ENCODE results near the gene ALPI. TPM values are rescaled to one million over a fixed set of nuclear protein-coding genes. Genes with fewer than 3 reads are reported as not detected.
"Not testable (repeated sequence)": the region's sequence is repeated elsewhere in the genome, so short reads cannot be mapped to it uniquely, and the experiment has no call there.

The ALPI gene
- total and polyA plus RNA-seq, 2 donors (not counting 1 experiment from before 2014, with no cell fraction given), result not detected

GRCh38 chr2:232423407-232423806 is 32.5 kb upstream of the ALPI start:
- H3K9me3 ChIP-seq (ENCODE audit: control insufficient read depth, insufficient read depth, low read depth, low read length); H3K4me3 ChIP-seq (replicated peaks in 1 of 4; ENCODE audit: control extremely low read depth in 1 of 4, insufficient read depth in 1 of 4, low read depth in 3 of 4, low read length in 4 of 4); H3K27ac ChIP-seq (ENCODE audit: insufficient read depth, low read length); DNase-seq (ENCODE audit: low read depth in 2 of 2); H3K9ac ChIP-seq (ENCODE audit: insufficient read depth, low read length); H3K4me2 ChIP-seq (ENCODE audit: extremely low read depth, insufficient read depth, low read length); H3K36me3 ChIP-seq (ENCODE audit: control insufficient read depth, insufficient read depth, low read length); H2AFZ ChIP-seq (ENCODE audit: low read length); H3K4me1 ChIP-seq (ENCODE audit: control insufficient read depth, extremely low read depth, insufficient read depth, low read length); H3K79me2 ChIP-seq (ENCODE audit: control insufficient read depth, insufficient read depth, low read length); H4K20me1 ChIP-seq (ENCODE audit: control insufficient read depth, extremely low read depth, insufficient read depth, low read length): not testable (repeated sequence)
- H3K27me3 ChIP-seq (ENCODE audit: control insufficient read depth, insufficient read depth, low read length), result peaks cover 42% of the 10 kb centered on the region

- no peak for TF ChIP-seq EZH2 (IDR thresholded peaks at IDR 0.05; ENCODE audit: low read length, missing control alignments)
- TF ChIP-seq CTCF (conservative IDR thresholded peaks at IDR 0.05 in 1 of 2, IDR thresholded peaks at IDR 0.05 in 1 of 2; ENCODE audit: low read depth in 1 of 2, low read length in 2 of 2), result no peak
- no peak overlapping the region for H2AFZ ChIP-seq (ENCODE audit: low read length)
These were observed 24.0 kb upstream of the ALPI start for GRCh38 chr2:232431705-232432590.

GRCh38 chr2:232432598-232433184 is 23.3 kb upstream of the ALPI start:
- H3K4me3 ChIP-seq (replicated peaks in 1 of 4; ENCODE audit: control extremely low read depth in 1 of 4, insufficient read depth in 1 of 4, low read depth in 3 of 4, low read length in 4 of 4), result no peak overlapping the region
- H3K27ac ChIP-seq (ENCODE audit: insufficient read depth, low read length), result no peak overlapping the region
- H3K9me3 ChIP-seq (ENCODE audit: control insufficient read depth, insufficient read depth, low read depth, low read length), result no peaks in the 10 kb centered on the region
- H4K20me1 ChIP-seq (ENCODE audit: control insufficient read depth, extremely low read depth, insufficient read depth, low read length), result no peaks in the 10 kb centered on the region
- H2AFZ ChIP-seq (ENCODE audit: low read length), result no peak overlapping the region
- no peaks in the 10 kb centered on the region for H3K4me1 ChIP-seq (ENCODE audit: control insufficient read depth, extremely low read depth, insufficient read depth, low read length)
- H3K79me2 ChIP-seq (ENCODE audit: control insufficient read depth, insufficient read depth, low read length), result no peaks in the 10 kb centered on the region
- H3K9ac ChIP-seq (ENCODE audit: insufficient read depth, low read length), result no peak overlapping the region
- no peak overlapping the region for H3K4me2 ChIP-seq (ENCODE audit: extremely low read depth, insufficient read depth, low read length)
- no peak for TF ChIP-seq EZH2 (IDR thresholded peaks at IDR 0.05; ENCODE audit: low read length, missing control alignments)
- TF ChIP-seq CTCF (conservative IDR thresholded peaks at IDR 0.05 in 1 of 2, IDR thresholded peaks at IDR 0.05 in 1 of 2; ENCODE audit: low read depth in 1 of 2, low read length in 2 of 2), result no peak
- DNase-seq (ENCODE audit: low read depth in 2 of 2), result no peak
- H3K27me3 ChIP-seq (ENCODE audit: control insufficient read depth, insufficient read depth, low read length), result no peaks in the 10 kb centered on the region
- no peaks in the 10 kb centered on the region for H3K36me3 ChIP-seq (ENCODE audit: control insufficient read depth, insufficient read depth, low read length)

More at GRCh38 chr2:232431705-232432590, 24.0 kb upstream of the ALPI start:
- no peak overlapping the region for H3K9ac ChIP-seq (ENCODE audit: insufficient read depth, low read length)
- no peaks in the 10 kb centered on the region for H4K20me1 ChIP-seq (ENCODE audit: control insufficient read depth, extremely low read depth, insufficient read depth, low read length)
- no peaks in the 10 kb centered on the region for H3K4me1 ChIP-seq (ENCODE audit: control insufficient read depth, extremely low read depth, insufficient read depth, low read length)
- no peaks in the 10 kb centered on the region for H3K79me2 ChIP-seq (ENCODE audit: control insufficient read depth, insufficient read depth, low read length)
- H3K36me3 ChIP-seq (ENCODE audit: control insufficient read depth, insufficient read depth, low read length), result no peaks in the 10 kb centered on the region
- no peaks in the 10 kb centered on the region for H3K9me3 ChIP-seq (ENCODE audit: control insufficient read depth, insufficient read depth, low read depth, low read length)
- no peak for DNase-seq (ENCODE audit: low read depth in 2 of 2)
- no peak overlapping the region for H3K27ac ChIP-seq (ENCODE audit: insufficient read depth, low read length)
- no peak overlapping the region for H3K4me3 ChIP-seq (replicated peaks in 1 of 4; ENCODE audit: control extremely low read depth in 1 of 4, insufficient read depth in 1 of 4, low read depth in 3 of 4, low read length in 4 of 4)
- no peaks in the 10 kb centered on the region for H3K27me3 ChIP-seq (ENCODE audit: control insufficient read depth, insufficient read depth, low read length)
- no peak overlapping the region for H3K4me2 ChIP-seq (ENCODE audit: extremely low read depth, insufficient read depth, low read length)

- H3K9me3 ChIP-seq (ENCODE audit: control insufficient read depth, insufficient read depth, low read depth, low read length); H3K36me3 ChIP-seq (ENCODE audit: control insufficient read depth, insufficient read depth, low read length); H3K4me2 ChIP-seq (ENCODE audit: extremely low read depth, insufficient read depth, low read length); H3K9ac ChIP-seq (ENCODE audit: insufficient read depth, low read length); H3K27ac ChIP-seq (ENCODE audit: insufficient read depth, low read length); H3K4me1 ChIP-seq (ENCODE audit: control insufficient read depth, extremely low read depth, insufficient read depth, low read length); H3K4me3 ChIP-seq (replicated peaks in 1 of 4; ENCODE audit: control extremely low read depth in 1 of 4, insufficient read depth in 1 of 4, low read depth in 3 of 4, low read length in 4 of 4); H2AFZ ChIP-seq (ENCODE audit: low read length); H4K20me1 ChIP-seq (ENCODE audit: control insufficient read depth, extremely low read depth, insufficient read depth, low read length); DNase-seq (ENCODE audit: low read depth in 2 of 2); H3K79me2 ChIP-seq (ENCODE audit: control insufficient read depth, insufficient read depth, low read length); H3K27me3 ChIP-seq (ENCODE audit: control insufficient read depth, insufficient read depth, low read length): not testable (repeated sequence)
These were observed 22.3 kb upstream of the ALPI start for GRCh38 chr2:232433622-232434021.

All from fibroblast of lung (primary cell).